OCI-LY3 (cell line): Measurements from ENCODE around the gene C3orf20.

ENCODE experiments used
- CTCF ChIP-seq: fragments of 200-600, 300-600 bp; sonication (generic); IDR thresholded peaks from 2 replicates; pipeline ENCODE4 v1.5.1; 2014; ENCODE audit warnings: antibody characterized with exemption, low read length, low read depth
- EZH2phosphoT487 ChIP-seq: fragments of 200-600 bp; shearing (Covaris generic); IDR thresholded peaks from 2 replicates; pipeline ENCODE4 v1.6.1; 2018; ENCODE audit warnings: antibody characterized with exemption, mixed run types, low read depth

DNA sequence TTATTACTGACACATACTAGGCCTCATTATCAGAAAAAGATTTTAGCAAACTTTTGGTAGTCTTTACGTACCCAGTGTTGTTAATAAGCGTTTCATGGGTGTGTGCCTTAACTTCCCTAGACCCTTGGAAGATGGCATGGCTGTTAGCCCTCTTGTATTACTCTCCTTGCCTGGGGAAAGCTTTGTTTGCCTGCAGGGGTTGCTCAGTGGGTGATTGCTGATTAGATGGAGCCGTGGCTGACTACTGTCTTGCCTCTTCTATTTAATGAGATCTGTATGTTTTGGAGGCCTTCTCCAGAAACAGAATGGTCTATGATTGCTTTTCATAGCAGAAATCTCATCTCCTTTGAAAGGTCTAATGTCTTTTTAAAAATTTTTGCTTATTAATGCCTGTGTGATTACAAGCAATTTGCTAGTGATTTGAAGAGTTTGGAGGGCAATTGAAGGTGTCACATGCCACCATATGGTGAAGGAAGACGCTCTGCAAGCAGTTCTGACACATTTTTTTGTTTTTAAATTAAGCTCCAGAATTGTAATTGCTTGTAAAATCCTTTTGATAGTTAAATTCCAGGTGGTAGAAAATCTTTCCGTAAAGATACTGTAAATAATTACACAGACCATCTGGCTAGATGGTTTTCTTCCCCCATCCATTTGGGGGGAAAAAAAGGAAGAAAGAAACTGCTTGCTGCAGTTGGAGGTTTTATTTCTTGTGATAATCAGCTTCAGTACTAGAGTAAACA lies 11.4 kb upstream of the C3orf20 start:
- TF ChIP-seq CTCF (no peak), EZH2phosphoT487 (no peak)
